ENCODE results near the gene CCDC61.

DNA sequence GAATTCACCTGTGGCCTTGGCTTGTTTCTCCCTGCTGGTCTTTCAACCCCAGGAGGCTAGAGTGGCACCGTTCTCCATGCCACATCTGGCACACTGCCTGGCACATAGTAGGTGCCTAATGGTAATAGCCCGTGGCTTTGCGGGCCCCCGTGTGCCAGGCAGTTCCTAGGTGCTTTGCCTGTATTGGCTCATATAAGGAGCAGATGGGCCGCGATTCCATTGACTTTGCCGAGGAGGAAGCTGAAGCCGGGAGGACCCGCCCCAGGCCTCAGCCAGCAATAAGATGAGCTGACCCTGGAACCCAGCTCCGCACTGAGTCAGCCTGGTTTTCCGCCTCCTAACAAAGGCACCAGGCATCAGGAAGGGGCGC is 26.8 kb downstream of the CCDC61 start:
- no peak for TF ChIP-seq ZNF8 (CRISPR knock-in tag; IDR thresholded peaks at IDR 0.05)
- TF ChIP-seq, protein P1, sequence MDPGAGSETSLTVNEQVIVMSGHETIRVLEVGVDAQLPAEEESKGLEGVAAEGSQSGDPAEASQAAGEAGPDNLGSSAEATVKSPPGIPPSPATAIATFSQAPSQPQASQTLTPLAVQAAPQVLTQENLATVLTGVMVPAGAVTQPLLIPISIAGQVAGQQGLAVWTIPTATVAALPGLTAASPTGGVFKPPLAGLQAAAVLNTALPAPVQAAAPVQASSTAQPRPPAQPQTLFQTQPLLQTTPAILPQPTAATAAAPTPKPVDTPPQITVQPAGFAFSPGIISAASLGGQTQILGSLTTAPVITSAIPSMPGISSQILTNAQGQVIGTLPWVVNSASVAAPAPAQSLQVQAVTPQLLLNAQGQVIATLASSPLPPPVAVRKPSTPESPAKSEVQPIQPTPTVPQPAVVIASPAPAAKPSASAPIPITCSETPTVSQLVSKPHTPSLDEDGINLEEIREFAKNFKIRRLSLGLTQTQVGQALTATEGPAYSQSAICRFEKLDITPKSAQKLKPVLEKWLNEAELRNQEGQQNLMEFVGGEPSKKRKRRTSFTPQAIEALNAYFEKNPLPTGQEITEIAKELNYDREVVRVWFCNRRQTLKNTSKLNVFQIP (CRISPR knock-in tag; IDR thresholded peaks at IDR 0.05; ENCODE audit: borderline replicate concordance, low read depth), result no peak
- TF ChIP-seq, protein P2, sequence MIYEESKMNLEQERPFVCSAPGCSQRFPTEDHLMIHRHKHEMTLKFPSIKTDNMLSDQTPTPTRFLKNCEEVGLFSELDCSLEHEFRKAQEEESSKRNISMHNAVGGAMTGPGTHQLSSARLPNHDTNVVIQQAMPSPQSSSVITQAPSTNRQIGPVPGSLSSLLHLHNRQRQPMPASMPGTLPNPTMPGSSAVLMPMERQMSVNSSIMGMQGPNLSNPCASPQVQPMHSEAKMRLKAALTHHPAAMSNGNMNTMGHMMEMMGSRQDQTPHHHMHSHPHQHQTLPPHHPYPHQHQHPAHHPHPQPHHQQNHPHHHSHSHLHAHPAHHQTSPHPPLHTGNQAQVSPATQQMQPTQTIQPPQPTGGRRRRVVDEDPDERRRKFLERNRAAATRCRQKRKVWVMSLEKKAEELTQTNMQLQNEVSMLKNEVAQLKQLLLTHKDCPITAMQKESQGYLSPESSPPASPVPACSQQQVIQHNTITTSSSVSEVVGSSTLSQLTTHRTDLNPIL (CRISPR knock-in tag; IDR thresholded peaks at IDR 0.05; ENCODE audit: low read depth), result no peak
- TF ChIP-seq ZFP30 (CRISPR knock-in tag; IDR thresholded peaks at IDR 0.05), result no peak
- TF ChIP-seq, protein P3, sequence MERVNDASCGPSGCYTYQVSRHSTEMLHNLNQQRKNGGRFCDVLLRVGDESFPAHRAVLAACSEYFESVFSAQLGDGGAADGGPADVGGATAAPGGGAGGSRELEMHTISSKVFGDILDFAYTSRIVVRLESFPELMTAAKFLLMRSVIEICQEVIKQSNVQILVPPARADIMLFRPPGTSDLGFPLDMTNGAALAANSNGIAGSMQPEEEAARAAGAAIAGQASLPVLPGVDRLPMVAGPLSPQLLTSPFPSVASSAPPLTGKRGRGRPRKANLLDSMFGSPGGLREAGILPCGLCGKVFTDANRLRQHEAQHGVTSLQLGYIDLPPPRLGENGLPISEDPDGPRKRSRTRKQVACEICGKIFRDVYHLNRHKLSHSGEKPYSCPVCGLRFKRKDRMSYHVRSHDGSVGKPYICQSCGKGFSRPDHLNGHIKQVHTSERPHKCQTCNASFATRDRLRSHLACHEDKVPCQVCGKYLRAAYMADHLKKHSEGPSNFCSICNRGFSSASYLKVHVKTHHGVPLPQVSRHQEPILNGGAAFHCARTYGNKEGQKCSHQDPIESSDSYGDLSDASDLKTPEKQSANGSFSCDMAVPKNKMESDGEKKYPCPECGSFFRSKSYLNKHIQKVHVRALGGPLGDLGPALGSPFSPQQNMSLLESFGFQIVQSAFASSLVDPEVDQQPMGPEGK (CRISPR knock-in tag; IDR thresholded peaks at IDR 0.05; ENCODE audit: borderline replicate concordance), result no peak
- no peak for TF ChIP-seq OSR1 (CRISPR knock-in tag; IDR thresholded peaks at IDR 0.05)
- no peak for TF ChIP-seq ISL1 (CRISPR knock-in tag; IDR thresholded peaks at IDR 0.05)
- TF ChIP-seq ZNF565 (CRISPR knock-in tag; conservative IDR thresholded peaks at IDR 0.05; ENCODE audit: low read depth), result no peak
- no peak for TF ChIP-seq ZFP3 (CRISPR knock-in tag; IDR thresholded peaks at IDR 0.05)
- TF ChIP-seq RARB (CRISPR knock-in tag; IDR thresholded peaks at IDR 0.05), result no peak
- no peak for TF ChIP-seq BACH2 (CRISPR knock-in tag; IDR thresholded peaks at IDR 0.05; ENCODE audit: borderline replicate concordance)
- TF ChIP-seq ESRRG (CRISPR knock-in tag; IDR thresholded peaks at IDR 0.05), result no peak
- TF ChIP-seq ARNTL (CRISPR knock-in tag; IDR thresholded peaks at IDR 0.05; ENCODE audit: borderline replicate concordance, low read depth), result no peak
- TF ChIP-seq CSDC2 (CRISPR knock-in tag; IDR thresholded peaks at IDR 0.05), result no peak
